Measurements from ENCODE around the gene GCSAML.
"Not testable (repeated sequence)": the region's sequence is repeated elsewhere in the genome, so short reads cannot be mapped to it uniquely, and the experiment has no call there.

GCSAML gene

GRCh38 chr1:247548769-247549182 is at the start of gene GCSAML:
Gene GCSAML (plus strand): TSS chr1:247549134. CDS start chr1:247549192, 58 bp downstream.
- DNase-seq (ENCODE audit: low read depth in 2 of 2, low spot score in 1 of 2), result no peak

- DNase-seq (ENCODE audit: low read depth in 2 of 2, low spot score in 1 of 2), result no peak
Observed at GRCh38 chr1:247500865-247501264, 48.1 kb upstream of the GCSAML start.

GRCh38 chr1:247506831-247507230 is 42.1 kb upstream of the GCSAML start:
- no peak for DNase-seq (ENCODE audit: low read depth in 2 of 2, low spot score in 1 of 2)

GRCh38 chr1:247517795-247518612 is 30.9 kb upstream of the GCSAML start:
- no peak for DNase-seq (ENCODE audit: low read depth in 2 of 2, low spot score in 1 of 2)

GRCh38 chr1:247518613-247518891 is 30.4 kb upstream of the GCSAML start:
- no peak for DNase-seq (ENCODE audit: low read depth in 2 of 2, low spot score in 1 of 2)

- not testable (repeated sequence) for DNase-seq (ENCODE audit: low read depth in 2 of 2, low spot score in 1 of 2)
Observed at GRCh38 chr1:247521886-247522285, 27.0 kb upstream of the GCSAML start.

- no peak for DNase-seq (ENCODE audit: low read depth in 2 of 2, low spot score in 1 of 2)
Observed at GRCh38 chr1:247528812-247529474, 20.0 kb upstream of the GCSAML start.

- no peak for DNase-seq (ENCODE audit: low read depth in 2 of 2, low spot score in 1 of 2)
Observed at GRCh38 chr1:247529771-247530355, 19.1 kb upstream of the GCSAML start.

- no peak for DNase-seq (ENCODE audit: low read depth in 2 of 2, low spot score in 1 of 2)
Observed at GRCh38 chr1:247530785-247531184, 18.1 kb upstream of the GCSAML start.

GRCh38 chr1:247531937-247532336 is 17.0 kb upstream of the GCSAML start:
- no peak for DNase-seq (ENCODE audit: low read depth in 2 of 2, low spot score in 1 of 2)

- no peak for DNase-seq (ENCODE audit: low read depth in 2 of 2, low spot score in 1 of 2)
Observed at GRCh38 chr1:247535402-247535801, 13.5 kb upstream of the GCSAML start.

- no peak for DNase-seq (ENCODE audit: low read depth in 2 of 2, low spot score in 1 of 2)
Observed at GRCh38 chr1:247536340-247536739, 12.6 kb upstream of the GCSAML start, which contains the start of gene OR2C3. Gene OR2C3 (minus strand): TSS chr1:247536440. CDS start chr1:247532511, 3,929 bp downstream.

GRCh38 chr1:247538561-247538960 is 10.4 kb upstream of the GCSAML start:
- no peak for DNase-seq (ENCODE audit: low read depth in 2 of 2, low spot score in 1 of 2)

- no peak for DNase-seq (ENCODE audit: low read depth in 2 of 2, low spot score in 1 of 2)
Observed at GRCh38 chr1:247539215-247539614, 9.7 kb upstream of the GCSAML start.

GRCh38 chr1:247540581-247540980 is 8.4 kb upstream of the GCSAML start:
- no peak for DNase-seq (ENCODE audit: low read depth in 2 of 2, low spot score in 1 of 2)

- DNase-seq (ENCODE audit: low read depth in 2 of 2, low spot score in 1 of 2), result no peak
Observed at GRCh38 chr1:247542811-247543210, 6.1 kb upstream of the GCSAML start.

- DNase-seq (ENCODE audit: low read depth in 2 of 2, low spot score in 1 of 2), result no peak
Observed at GRCh38 chr1:247548092-247548491, 842 bp upstream of the GCSAML start.

GRCh38 chr1:247551721-247552120 is 2.8 kb downstream of the GCSAML start:
- DNase-seq (ENCODE audit: low read depth in 2 of 2, low spot score in 1 of 2), result no peak

- no peak for DNase-seq (ENCODE audit: low read depth in 2 of 2, low spot score in 1 of 2)
Observed at GRCh38 chr1:247552231-247552630, 3.3 kb downstream of the GCSAML start.

GRCh38 chr1:247557926-247558674 is 9.2 kb downstream of the GCSAML start:
- no peak for DNase-seq (ENCODE audit: low read depth in 2 of 2, low spot score in 1 of 2)

GRCh38 chr1:247561711-247562110 is 12.8 kb downstream of the GCSAML start:
- no peak for DNase-seq (ENCODE audit: low read depth in 2 of 2, low spot score in 1 of 2)

GRCh38 chr1:247562198-247562597 is 13.3 kb downstream of the GCSAML start:
- DNase-seq (ENCODE audit: low read depth in 2 of 2, low spot score in 1 of 2), result no peak
